NT2/D1 (cell line): Measurements from ENCODE around the gene FBXO27.
A peak's percentile ranks its signal among the peaks of the same experiment; 100 is the strongest.

ENCODE experiments used
- DNase-seq: peaks from one replicate; pipeline ENCODE4 v3.0.0-alpha.2; 2011; ENCODE audit warnings: low read depth, low spot score
- H3K27me3 ChIP-seq: 2 replicates; pipeline ENCODE4 v1.6.0; 2011; ENCODE audit warnings: mild to moderate bottlenecking; ENCODE audit not compliant: insufficient read length, insufficient read depth
- H3K36me3 ChIP-seq: 2 replicates; pipeline ENCODE4 v1.6.1; 2011; ENCODE audit warnings: mild to moderate bottlenecking, low read length, mixed read lengths; ENCODE audit not compliant: insufficient read depth, insufficient read length
- H3K4me1 ChIP-seq: 2 replicates; pipeline ENCODE4 v1.5.1; 2011; ENCODE audit not compliant: insufficient read depth, insufficient read length
- H3K4me3 ChIP-seq: 2 replicates; pipeline ENCODE4 v1.5.1; 2011; ENCODE audit warnings: low read depth; ENCODE audit not compliant: insufficient read length
- H3K9ac ChIP-seq: 2 replicates; pipeline ENCODE4 v1.6.0; 2011; ENCODE audit warnings: low read depth; ENCODE audit not compliant: insufficient read length
- H3K9me3 ChIP-seq: 2 replicates; pipeline ENCODE4 v1.5.1; 2011; ENCODE audit warnings: mild to moderate bottlenecking, low read length; ENCODE audit not compliant: insufficient read depth
- SUZ12 ChIP-seq: IDR thresholded peaks from 2 replicates; pipeline ENCODE4 v1.6.1; 2011; ENCODE audit not compliant: insufficient read length, insufficient read depth; ENCODE audit errors: extremely low read depth
- YY1 ChIP-seq: IDR thresholded peaks from 2 replicates; pipeline ENCODE4 v1.6.1; 2011; ENCODE audit not compliant: insufficient read length, insufficient read depth
- ZNF274 ChIP-seq: IDR thresholded peaks from 2 replicates; pipeline ENCODE4 v1.6.1; 2011; ENCODE audit warnings: mild to moderate bottlenecking, low read depth, low read length

FBXO27 gene

DNA sequence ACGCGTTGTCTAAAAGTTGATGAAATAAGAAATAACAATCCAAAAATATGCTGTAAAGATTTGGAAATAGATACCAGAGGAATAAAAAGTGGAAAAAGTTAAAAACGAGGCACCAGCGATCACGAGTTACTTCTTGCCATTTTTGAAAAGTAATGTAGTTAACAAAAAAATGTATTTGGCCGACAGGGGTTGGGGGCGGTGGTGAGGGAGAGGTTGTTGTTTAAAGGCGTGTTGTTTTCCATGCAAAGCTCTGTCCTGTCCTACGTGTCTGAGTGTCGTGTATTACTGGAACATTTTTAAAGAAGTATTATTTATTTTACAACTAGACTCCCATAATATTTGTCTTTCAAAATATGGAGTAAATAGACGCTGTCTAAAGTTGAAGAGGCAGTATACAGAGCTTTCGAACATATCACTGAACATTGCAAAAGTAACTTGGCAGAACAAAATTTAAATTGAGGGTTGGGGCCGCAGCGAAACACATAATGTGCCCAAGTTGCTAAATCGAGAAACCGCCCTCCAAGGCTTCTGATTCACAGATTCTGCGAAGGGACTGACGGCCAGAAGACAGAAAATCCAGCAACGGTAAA lies 57.6 kb downstream of the FBXO27 start:
- Histone ChIP-seq H3K4me1 (peaks cover 4% of the 10 kb centered on the region), H3K27me3 (no peaks in the 10 kb centered on the region), H3K4me3 (peak overlapping the region; percentile 77), H3K9ac (peak overlapping the region; percentile 80), H3K36me3 (peaks cover 9% of the 10 kb centered on the region), H3K9me3 (no peaks in the 10 kb centered on the region)
- no peak for DNase-seq
- TF ChIP-seq ZNF274 (no peak), SUZ12 (no peak), YY1 (no peak)
